OCI-LY3 (cell line): Measurements from ENCODE around the gene TOP3B.

Experiments used
- H2AFZ ChIP-seq: fragments of 200-600, 300-600 bp; shearing (Covaris generic); 2 replicates; pipeline ENCODE4 v1.6.0; 2014; ENCODE audit warnings: antibody characterized with exemption, low read depth, low read length
- H3K27ac ChIP-seq: fragments of 200-600, 300-600 bp; sonication (generic); 2 replicates; pipeline ENCODE4 v1.5.1; 2014; ENCODE audit warnings: mild to moderate bottlenecking, low read length, moderate library complexity, mixed read lengths
- H3K27me3 ChIP-seq: fragments of 200-600, 300-600 bp; sonication (generic); 2 replicates; pipeline ENCODE4 v1.6.1; 2014; ENCODE audit warnings: low read depth, low read length, mixed read lengths
- H3K36me3 ChIP-seq: fragments of 200-600, 300-600 bp; sonication (generic); replicated peaks from 2 replicates; pipeline ENCODE3; 2014; ENCODE audit warnings: low read depth, low read length, mixed read lengths
- H3K4me1 ChIP-seq: fragments of 300-600, 200-600 bp; sonication (generic); 2 replicates; pipeline ENCODE4 v1.6.1; 2014; ENCODE audit warnings: low read length, mixed read lengths
- H3K4me2 ChIP-seq: fragments of 200-600, 300-600 bp; sonication (generic); 2 replicates; pipeline ENCODE4 v1.6.1; 2014; ENCODE audit warnings: low read length, mixed read lengths
- H3K4me3 ChIP-seq: fragments of 300-600, 200-600 bp; sonication (generic); 2 replicates; pipeline ENCODE4 v1.5.1; 2014; ENCODE audit warnings: antibody characterized with exemption, mild to moderate bottlenecking, low read length, moderate library complexity
- H3K79me2 ChIP-seq: fragments of 300-600, 200-600 bp; shearing (Covaris generic); 2 replicates; pipeline ENCODE4 v1.6.1; 2014; ENCODE audit warnings: mild to moderate bottlenecking, low read length, mixed read lengths
- H3K9ac ChIP-seq: fragments of 300-600, 200-600 bp; shearing (Covaris generic); 2 replicates; pipeline ENCODE4 v1.6.0; 2014; ENCODE audit warnings: mild to moderate bottlenecking, low read length, moderate library complexity
- H3K9me3 ChIP-seq: fragments of 200-600, 300-600 bp; shearing (Covaris generic); 2 replicates; pipeline ENCODE4 v1.6.1; 2014; ENCODE audit warnings: low read length, mixed read lengths; ENCODE audit not compliant: insufficient read depth
- H4K20me1 ChIP-seq: fragments of 200-600, 300-600 bp; sonication (generic); 2 replicates; pipeline ENCODE4 v1.6.1; 2016; ENCODE audit warnings: low read length, mixed read lengths; ENCODE audit not compliant: insufficient read depth
- EZH2phosphoT487 ChIP-seq: fragments of 200-600 bp; shearing (Covaris generic); IDR thresholded peaks from 2 replicates; pipeline ENCODE4 v1.6.1; 2018; ENCODE audit warnings: antibody characterized with exemption, mixed run types, low read depth
- TF ChIP-seq, protein P1 (sequence below): fragments of 200-600, 300-600 bp; sonication (generic); IDR thresholded peaks from 2 replicates; pipeline ENCODE4 v1.5.1; 2014; ENCODE audit warnings: antibody characterized with exemption, low read length, low read depth

TOP3B gene

DNA sequence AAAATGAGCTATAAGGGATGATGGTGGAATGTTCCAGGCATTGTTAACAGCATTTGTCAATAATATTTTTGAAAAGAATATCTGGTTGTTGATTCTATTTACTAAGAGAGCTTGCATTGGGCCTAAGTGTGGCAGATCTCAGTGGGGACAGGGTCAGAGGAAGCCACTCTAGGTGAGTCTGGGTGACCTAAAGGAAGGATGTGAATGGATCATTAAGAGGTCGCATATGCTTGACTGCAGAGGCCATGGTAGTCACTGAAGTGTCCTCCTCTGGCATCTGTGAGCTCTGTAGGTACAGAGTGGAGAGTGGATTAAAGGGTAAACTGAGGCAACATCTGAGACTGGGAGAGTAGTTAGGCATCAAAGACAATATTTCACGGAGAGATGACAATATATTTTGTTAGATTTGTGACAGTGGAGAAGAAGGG is 37.9 kb upstream of the TOP3B start:
- H4K20me1 ChIP-seq, result no peaks in the 10 kb centered on the region
- no peak overlapping the region for H3K27ac ChIP-seq
- peaks cover 35% of the 10 kb centered on the region for H3K4me1 ChIP-seq
- H3K27me3 ChIP-seq, result no peaks in the 10 kb centered on the region
- no peaks in the 10 kb centered on the region for H3K36me3 ChIP-seq
- H3K9ac ChIP-seq, result no peak overlapping the region
- no peak overlapping the region for H3K4me2 ChIP-seq
- no peaks in the 10 kb centered on the region for H3K9me3 ChIP-seq
- no peak overlapping the region for H3K4me3 ChIP-seq
- H3K79me2 ChIP-seq, result no peaks in the 10 kb centered on the region
- TF ChIP-seq, protein P1, sequence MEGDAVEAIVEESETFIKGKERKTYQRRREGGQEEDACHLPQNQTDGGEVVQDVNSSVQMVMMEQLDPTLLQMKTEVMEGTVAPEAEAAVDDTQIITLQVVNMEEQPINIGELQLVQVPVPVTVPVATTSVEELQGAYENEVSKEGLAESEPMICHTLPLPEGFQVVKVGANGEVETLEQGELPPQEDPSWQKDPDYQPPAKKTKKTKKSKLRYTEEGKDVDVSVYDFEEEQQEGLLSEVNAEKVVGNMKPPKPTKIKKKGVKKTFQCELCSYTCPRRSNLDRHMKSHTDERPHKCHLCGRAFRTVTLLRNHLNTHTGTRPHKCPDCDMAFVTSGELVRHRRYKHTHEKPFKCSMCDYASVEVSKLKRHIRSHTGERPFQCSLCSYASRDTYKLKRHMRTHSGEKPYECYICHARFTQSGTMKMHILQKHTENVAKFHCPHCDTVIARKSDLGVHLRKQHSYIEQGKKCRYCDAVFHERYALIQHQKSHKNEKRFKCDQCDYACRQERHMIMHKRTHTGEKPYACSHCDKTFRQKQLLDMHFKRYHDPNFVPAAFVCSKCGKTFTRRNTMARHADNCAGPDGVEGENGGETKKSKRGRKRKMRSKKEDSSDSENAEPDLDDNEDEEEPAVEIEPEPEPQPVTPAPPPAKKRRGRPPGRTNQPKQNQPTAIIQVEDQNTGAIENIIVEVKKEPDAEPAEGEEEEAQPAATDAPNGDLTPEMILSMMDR, result no peak
- no peak for TF ChIP-seq EZH2phosphoT487
- no peak overlapping the region; the same call in 1 of the 2 replicates for H2AFZ ChIP-seq

DNA sequence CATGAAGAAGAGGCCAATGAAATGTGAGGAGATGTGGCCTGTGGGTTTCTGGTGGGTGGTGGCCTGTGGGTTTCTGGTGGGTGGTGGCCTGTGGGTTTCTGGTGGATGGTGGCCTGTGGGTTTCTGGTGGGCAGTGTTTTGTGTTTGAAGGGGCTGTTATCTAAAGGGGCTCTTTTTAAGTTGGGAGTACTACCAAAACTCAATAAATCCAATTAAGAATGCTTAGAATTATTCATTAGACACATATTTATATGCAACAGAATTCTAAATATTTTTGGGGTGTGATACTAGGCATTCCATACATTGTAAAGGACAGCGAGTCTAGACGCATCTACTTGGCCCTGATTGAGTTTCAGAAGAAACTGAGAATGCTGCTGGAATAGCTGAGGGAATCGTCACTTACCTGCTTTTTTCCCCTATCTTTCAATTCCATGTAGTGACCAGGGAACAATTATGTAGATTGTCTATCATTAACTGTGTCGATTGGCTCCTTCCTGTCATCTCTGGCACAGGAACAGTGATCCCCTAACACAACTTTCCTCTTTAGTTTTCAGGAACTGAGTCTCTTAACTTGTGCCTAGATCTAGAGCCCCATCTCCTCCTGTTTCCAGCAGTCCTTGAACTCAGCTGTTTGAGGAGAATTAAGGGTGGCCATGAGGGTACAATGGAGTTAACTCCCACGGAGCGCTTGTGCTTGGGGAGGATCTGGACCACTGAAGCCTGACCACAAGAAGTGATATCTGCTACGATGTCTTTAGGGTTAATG is 37.3 kb upstream of the TOP3B start:
- no peak overlapping the region; the same call in 1 of the 2 replicates for H2AFZ ChIP-seq
- H4K20me1 ChIP-seq, result no peaks in the 10 kb centered on the region
- H3K9ac ChIP-seq, result no peak overlapping the region
- H3K4me3 ChIP-seq, result no peak overlapping the region
- TF ChIP-seq, protein P1, result no peak
- no peak for TF ChIP-seq EZH2phosphoT487
- H3K79me2 ChIP-seq, result no peaks in the 10 kb centered on the region
- H3K36me3 ChIP-seq, result no peaks in the 10 kb centered on the region
- H3K27ac ChIP-seq, result no peak overlapping the region
- H3K4me2 ChIP-seq, result no peak overlapping the region
- H3K27me3 ChIP-seq, result no peaks in the 10 kb centered on the region
- H3K4me1 ChIP-seq, result peaks cover 29% of the 10 kb centered on the region
- no peaks in the 10 kb centered on the region for H3K9me3 ChIP-seq

DNA sequence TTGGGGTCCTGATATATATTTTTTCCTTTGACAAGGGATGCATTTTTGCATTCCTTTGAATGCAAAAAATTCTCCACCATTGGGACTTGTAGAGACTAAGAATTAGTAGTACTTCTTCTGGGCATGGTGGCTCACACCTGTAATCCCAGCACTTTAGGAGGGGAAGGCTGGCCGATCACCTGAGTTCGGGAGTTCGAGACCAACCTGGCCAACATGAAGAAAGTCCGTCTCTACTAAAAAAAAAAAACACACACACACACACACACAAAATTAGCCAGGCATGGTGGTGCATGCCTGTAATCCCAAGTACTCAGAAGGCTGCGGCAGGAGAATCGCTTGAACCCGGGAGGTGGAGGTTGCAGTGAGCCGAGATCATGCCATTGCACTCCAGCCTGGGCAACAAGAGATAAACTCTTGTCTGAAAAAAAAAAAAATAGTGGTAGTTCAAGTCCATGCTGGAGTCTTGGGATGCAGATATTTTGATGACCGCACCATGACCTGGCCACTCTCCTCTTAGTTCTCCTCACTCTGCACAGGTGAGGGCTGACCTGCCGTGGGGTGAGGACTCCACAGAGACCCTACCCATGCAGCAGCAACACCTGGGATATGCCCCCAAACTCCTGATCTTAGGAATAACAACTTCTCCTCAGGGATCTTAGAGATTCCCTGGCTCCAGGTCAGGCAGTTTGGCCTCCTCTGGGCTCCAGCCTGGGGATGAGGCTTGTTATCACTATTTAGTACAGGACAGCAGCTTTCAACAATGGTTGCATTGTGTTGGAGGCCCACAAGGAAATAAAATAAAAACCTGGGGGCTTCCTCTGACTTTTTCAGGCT is 36.5 kb upstream of the TOP3B start:
- Histone ChIP-seq H3K9ac (no peak overlapping the region), H2AFZ (no peak overlapping the region), H3K4me3 (no peak overlapping the region), H3K27me3 (no peaks in the 10 kb centered on the region), H3K4me1 (peaks cover 21% of the 10 kb centered on the region), H3K9me3 (no peaks in the 10 kb centered on the region), H3K79me2 (no peaks in the 10 kb centered on the region), H4K20me1 (no peaks in the 10 kb centered on the region), H3K4me2 (no peak overlapping the region), H3K27ac (no peak overlapping the region), H3K36me3 (no peaks in the 10 kb centered on the region)
- TF ChIP-seq, protein P1, result no peak
- TF ChIP-seq EZH2phosphoT487, result no peak

DNA sequence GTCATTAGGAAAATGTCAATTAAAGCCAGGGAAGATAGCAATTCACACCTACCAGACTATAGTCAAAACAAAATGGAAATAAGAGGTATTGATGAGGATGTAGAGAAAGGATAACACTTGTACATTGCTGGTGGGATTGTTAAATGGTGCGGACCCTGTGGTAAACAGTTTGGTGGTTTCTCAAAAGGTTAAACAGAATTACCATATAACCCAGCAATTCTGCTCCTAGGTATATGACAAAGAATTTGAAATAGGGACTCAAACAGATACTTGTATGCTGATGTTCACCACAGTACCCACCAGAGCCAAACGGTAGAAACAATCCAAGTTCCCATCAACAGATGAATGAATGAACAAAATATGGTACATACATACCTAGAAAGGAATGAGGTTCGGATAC is 33.0 kb upstream of the TOP3B start:
- Histone ChIP-seq H3K4me2 (no peak overlapping the region), H3K27ac (no peak overlapping the region), H3K79me2 (no peaks in the 10 kb centered on the region), H2AFZ (no peak overlapping the region), H3K9ac (no peak overlapping the region), H3K9me3 (no peaks in the 10 kb centered on the region), H4K20me1 (no peaks in the 10 kb centered on the region), H3K4me1 (peaks cover 6% of the 10 kb centered on the region), H3K4me3 (no peak overlapping the region), H3K36me3 (no peaks in the 10 kb centered on the region), H3K27me3 (no peaks in the 10 kb centered on the region)
- TF ChIP-seq EZH2phosphoT487, result no peak
- TF ChIP-seq, protein P1, result no peak
